Chondrocyte (in vitro differentiated cells): Measurements from ENCODE around the gene ZNF580. TPM values are rescaled to one million over a fixed set of nuclear protein-coding genes. Genes with fewer than 3 reads are reported as not detected.
A peak's percentile ranks its signal among the peaks of the same experiment; 100 is the strongest.

Experiments
- DNase-seq: peaks from one replicate; pipeline ENCODE4 v3.0.0; 2021; ENCODE audit warnings: mixed read lengths, low spot score
- H3K27ac Mint-ChIP-seq: one replicate; pipeline ENCODE4 v1.8.0; 2021; ENCODE audit warnings: mild to moderate bottlenecking, moderate library complexity, mixed read lengths; ENCODE audit not compliant: unreplicated experiment
- H3K27me3 Mint-ChIP-seq: 2 replicates; pipeline ENCODE4 v1.8.0; 2021; ENCODE audit warnings: low read depth, mixed read lengths
- H3K36me3 Mint-ChIP-seq: 2 replicates; pipeline ENCODE4 v1.8.0; 2021; ENCODE audit warnings: low read depth, mixed read lengths
- H3K4me1 Mint-ChIP-seq: 2 replicates; pipeline ENCODE4 v1.8.0; 2021; ENCODE audit warnings: low read depth, mild to moderate bottlenecking, mixed read lengths
- H3K4me3 Mint-ChIP-seq: one replicate; pipeline ENCODE4 v1.8.0; 2021; ENCODE audit warnings: mild to moderate bottlenecking, moderate library complexity, mixed read lengths; ENCODE audit not compliant: unreplicated experiment
- H3K9me3 Mint-ChIP-seq: 2 replicates; pipeline ENCODE4 v1.8.0; 2021; ENCODE audit warnings: low read depth, mixed read lengths
- CTCF ChIP-seq: fragments of 200-600 bp; sonication (generic); IDR thresholded peaks from 2 replicates; pipeline ENCODE4 v1.5.0; 2021; ENCODE audit warnings: antibody characterized with exemption, mild to moderate bottlenecking, moderate library complexity
- total RNA-seq: library from RNA; stranded (reverse); gene quantifications from 3 replicates; pipeline ENCODE4 v1.2.1, GENCODE V29; 2021

The ZNF580 gene
- total RNA-seq, 1 donor from 2014 or later: 45.0 TPM

DNA sequence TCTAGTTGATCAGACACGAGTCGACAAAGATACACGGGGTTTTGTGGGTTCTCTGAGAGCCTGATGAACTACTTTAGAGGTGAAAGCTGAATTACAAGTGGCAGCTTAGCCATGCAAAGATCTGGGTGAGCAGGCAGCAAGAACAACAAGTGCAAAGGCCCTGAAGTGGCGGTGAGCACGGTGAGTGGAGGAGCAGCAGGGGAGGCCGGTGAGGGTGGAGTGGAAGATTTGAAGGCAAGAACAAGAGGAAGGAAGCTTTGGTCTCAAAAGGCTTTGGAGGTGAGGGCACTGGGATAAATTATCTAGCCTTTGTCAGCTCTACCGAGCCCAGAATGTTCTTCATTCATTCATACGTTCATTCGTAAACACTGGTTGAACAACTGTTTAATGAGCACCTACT lies 34.0 kb upstream of the ZNF580 start:
- DNase-seq: no peak
- Mint-ChIP-seq H3K27me3 (no peaks in the 10 kb centered on the region), H3K4me1 (peaks cover 35% of the 10 kb centered on the region), H3K4me3 (peak overlapping the region; percentile 88), H3K36me3 (peaks cover 13% of the 10 kb centered on the region), H3K9me3 (peaks cover 5% of the 10 kb centered on the region), H3K27ac (peak overlapping the region; percentile 92)
- TF ChIP-seq CTCF: no peak

GRCh38 chr19:55609326-55609725 lies 31.5 kb upstream of the ZNF580 start:
- H3K4me3 Mint-ChIP-seq: no peak overlapping the region
- H3K27me3 Mint-ChIP-seq: no peaks in the 10 kb centered on the region
- peaks cover 13% of the 10 kb centered on the region for H3K36me3 Mint-ChIP-seq
- no peak for TF ChIP-seq CTCF
- no peak overlapping the region for H3K27ac Mint-ChIP-seq
- H3K9me3 Mint-ChIP-seq: peaks cover 5% of the 10 kb centered on the region
- H3K4me1 Mint-ChIP-seq: peaks cover 35% of the 10 kb centered on the region
- no peak for DNase-seq

GRCh38 chr19:55611300-55611982 lies 29.4 kb upstream of the ZNF580 start:
- peaks cover 5% of the 10 kb centered on the region for H3K9me3 Mint-ChIP-seq
- no peak for TF ChIP-seq CTCF
- H3K4me1 Mint-ChIP-seq: peaks cover 26% of the 10 kb centered on the region
- peaks cover 13% of the 10 kb centered on the region for H3K36me3 Mint-ChIP-seq
- peak overlapping the region; percentile 36 for H3K27ac Mint-ChIP-seq
- H3K27me3 Mint-ChIP-seq: no peaks in the 10 kb centered on the region
- DNase-seq: no peak
- H3K4me3 Mint-ChIP-seq: no peak overlapping the region

GRCh38 chr19:55611983-55612645 lies 28.7 kb upstream of the ZNF580 start:
- Mint-ChIP-seq H3K4me1 (peaks cover 19% of the 10 kb centered on the region), H3K36me3 (peaks cover 13% of the 10 kb centered on the region), H3K27ac (peak overlapping the region; percentile 36), H3K9me3 (peaks cover 5% of the 10 kb centered on the region), H3K27me3 (no peaks in the 10 kb centered on the region), H3K4me3 (no peak overlapping the region)
- no peak for DNase-seq
- TF ChIP-seq CTCF: no peak

DNA sequence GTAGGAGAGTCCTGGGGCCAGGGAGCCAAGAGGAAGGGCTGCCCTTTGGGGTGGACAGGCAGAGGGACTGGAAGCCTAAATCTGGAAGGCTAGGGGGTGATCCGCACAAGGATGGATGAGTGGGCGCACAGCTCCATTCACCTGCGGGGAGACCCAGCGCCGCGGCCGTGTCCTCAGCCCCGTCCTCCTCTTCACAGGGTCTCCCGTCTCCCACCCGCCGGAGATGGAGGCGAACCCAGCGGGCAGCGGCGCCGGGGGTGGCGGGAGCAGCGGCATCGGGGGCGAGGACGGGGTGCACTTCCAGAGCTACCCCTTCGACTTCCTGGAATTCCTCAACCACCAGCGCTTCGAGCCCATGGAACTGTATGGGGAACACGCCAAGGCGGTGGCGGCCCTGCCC lies 27.4 kb upstream of the ZNF580 start:
- no peak for DNase-seq
- H3K9me3 Mint-ChIP-seq: peaks cover 5% of the 10 kb centered on the region
- H3K4me3 Mint-ChIP-seq: no peak overlapping the region
- no peaks in the 10 kb centered on the region for H3K27me3 Mint-ChIP-seq
- peaks cover 9% of the 10 kb centered on the region for H3K4me1 Mint-ChIP-seq
- no peak for TF ChIP-seq CTCF
- peak overlapping the region; percentile 45 for H3K27ac Mint-ChIP-seq
- peaks cover 16% of the 10 kb centered on the region for H3K36me3 Mint-ChIP-seq
